Muscle of leg (tissue), 11 donors: ENCODE results near the gene NOP58. TPM values are rescaled to one million over a fixed set of nuclear protein-coding genes. Genes with fewer than 3 reads are reported as not detected.

Experiments used
- DNase-seq: peaks from one replicate; pipeline ENCODE4 v3.0.0; 2013
- H3K27ac ChIP-seq: one replicate; pipeline ENCODE4 v1.5.1; 2013; ENCODE audit warnings: mild to moderate bottlenecking, low read length, control low read depth
- H3K27me3 ChIP-seq: one replicate; pipeline ENCODE4 v1.6.1; 2013; ENCODE audit warnings: low read length; ENCODE audit not compliant: control insufficient read depth, insufficient read depth
- H3K36me3 ChIP-seq: one replicate; pipeline ENCODE4 v1.6.1; 2013; ENCODE audit warnings: low read length; ENCODE audit not compliant: control insufficient read depth, insufficient read depth
- H3K4me1 ChIP-seq: one replicate; pipeline ENCODE4 v1.6.1; 2013; ENCODE audit warnings: low read length; ENCODE audit not compliant: control insufficient read depth, insufficient read depth
- H3K4me3 ChIP-seq: one replicate; pipeline ENCODE4 v1.5.1; 2013; ENCODE audit warnings: low read length, control low read depth
- H3K9me3 ChIP-seq: replicated peaks from 2 replicates; pipeline ENCODE4 v1.6.1; 2013; ENCODE audit warnings: low read depth, low read length; ENCODE audit not compliant: control insufficient read depth
- WGBS: methylation state at CpG from one replicate; pipeline ENCODE4 v1.1.5; 2013; ENCODE audit warnings: missing lambda C conversion rate; ENCODE audit not compliant: insufficient coverage; 5-methylcytosine and 5-hydroxymethylcytosine counted together
- polyA plus RNA-seq, 8 donors: library from polyadenylated mRNA; unstranded; fragments of 120-200 nt; gene quantifications; one replicate each; pipeline versions ENCODE4 v1.2.1 to v1.2.3, GENCODE V29; 2013; ENCODE audit warnings: inconsistent platforms in 1 of 8, low replicate concordance in 1 of 8; ENCODE audit not compliant: insufficient read length in 8 of 8, insufficient read depth in 1 of 8
- total RNA-seq: library from RNA; stranded (reverse); fragments of 120-200 nt; gene quantifications from one replicate; pipeline ENCODE4 v1.2.4, GENCODE V29; 2013

Gene NOP58
- total and polyA plus RNA-seq, 9 donors, result 56.6 to 72.3 (median 64.2) TPM

DNA sequence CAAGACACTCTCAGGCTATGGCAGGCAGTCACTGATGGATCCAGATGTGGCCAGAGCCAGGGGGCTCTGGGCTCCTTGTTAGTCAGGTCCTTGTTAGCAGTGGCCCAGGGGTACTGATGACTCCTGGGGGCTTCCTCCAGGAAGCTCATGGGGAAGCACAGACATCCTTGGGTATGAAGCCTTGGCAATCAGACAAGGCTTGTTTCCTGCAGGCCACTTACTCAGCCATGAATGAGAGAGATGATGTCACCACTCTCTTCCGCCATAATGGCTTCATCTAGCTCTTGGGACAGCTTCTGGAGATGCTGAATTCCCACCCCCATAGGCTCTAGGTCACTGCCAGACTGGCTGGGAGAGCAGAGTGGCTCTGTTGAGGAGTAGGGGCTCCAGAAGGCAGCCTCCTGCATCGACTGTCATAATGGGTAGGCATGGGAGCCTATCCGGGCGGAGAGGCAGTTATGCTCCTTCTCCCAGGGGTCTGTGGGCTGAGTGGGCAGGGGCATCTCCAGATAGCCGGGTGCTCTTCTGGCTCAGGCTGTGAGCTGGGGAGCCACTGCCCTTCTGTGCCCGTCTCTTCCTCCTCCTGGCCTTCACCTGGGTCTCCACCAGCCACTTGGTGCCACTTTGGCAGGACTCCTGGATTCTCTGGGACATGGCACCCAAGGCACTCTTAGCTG is 70.4 kb downstream of the NOP58 start:
- Histone ChIP-seq H3K36me3 (no peaks in the 10 kb centered on the region), H3K4me3 (no peak overlapping the region), H3K9me3 (no peaks in the 10 kb centered on the region), H3K4me1 (peaks cover 2% of the 10 kb centered on the region), H3K27ac (no peak overlapping the region), H3K27me3 (no peaks in the 10 kb centered on the region)
- 78% methylated on average over 4 of the region's 6 CpGs for WGBS
- peak; percentile 21 for DNase-seq

DNA sequence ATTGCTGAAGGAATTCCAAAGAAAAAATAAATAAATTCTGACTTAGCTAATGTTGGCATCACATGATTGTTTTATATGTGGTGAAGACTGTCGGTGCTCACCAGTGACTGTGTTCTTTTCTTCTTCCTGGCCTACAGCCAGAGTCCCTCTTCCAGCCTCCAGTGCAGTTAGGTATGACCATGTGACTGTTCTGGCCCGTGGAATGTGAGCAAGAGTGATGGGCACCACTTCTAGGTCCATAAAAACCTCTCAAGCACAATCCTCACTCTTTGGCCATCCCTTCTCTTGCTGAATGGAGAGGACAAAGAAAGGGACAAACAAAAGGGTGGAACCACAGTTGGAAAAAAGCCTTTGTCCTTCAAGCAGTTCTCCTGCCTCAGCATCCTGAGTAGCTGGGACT is 71.6 kb downstream of the NOP58 start:
- peaks cover 2% of the 10 kb centered on the region for H3K4me1 ChIP-seq
- no peaks in the 10 kb centered on the region for H3K27me3 ChIP-seq
- DNase-seq, result no peak
- no peaks in the 10 kb centered on the region for H3K9me3 ChIP-seq
- 0% methylated on average over 1 of the region's 2 CpGs for WGBS
- H3K36me3 ChIP-seq, result no peaks in the 10 kb centered on the region
- H3K27ac ChIP-seq, result no peak overlapping the region
- no peak overlapping the region for H3K4me3 ChIP-seq

DNA sequence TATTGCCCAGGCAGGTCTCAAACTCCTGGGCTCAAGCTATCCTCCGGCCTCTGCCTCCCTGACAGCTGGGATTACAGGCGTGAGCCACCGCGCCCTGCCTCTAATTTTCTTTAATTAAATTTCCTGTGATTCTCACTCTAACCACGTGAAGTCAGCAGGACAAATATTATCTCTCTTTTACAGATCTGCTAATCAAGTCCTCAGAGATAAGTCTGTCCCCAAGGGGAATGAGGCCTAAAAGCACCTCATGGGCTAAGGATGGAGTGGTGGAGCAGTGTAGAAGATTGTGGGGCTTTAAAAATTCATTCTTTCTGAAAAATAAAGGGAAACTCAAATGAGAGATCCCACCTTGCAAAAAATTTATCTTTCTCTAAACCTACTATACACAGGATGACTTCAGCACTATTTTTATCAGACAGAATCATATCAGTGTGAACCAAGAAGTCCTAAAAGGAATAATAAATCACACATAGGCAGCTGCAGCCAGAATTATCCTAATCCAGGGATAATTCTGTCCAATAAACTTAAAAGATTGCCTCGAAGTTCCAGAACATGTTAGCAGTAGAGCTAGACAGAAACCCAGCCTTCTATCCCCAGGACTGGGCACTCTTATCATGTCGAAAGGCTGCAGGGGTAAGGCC is 72.3 kb downstream of the NOP58 start:
- no peak for DNase-seq
- Histone ChIP-seq H3K4me3 (no peak overlapping the region), H3K36me3 (no peaks in the 10 kb centered on the region), H3K9me3 (no peaks in the 10 kb centered on the region), H3K4me1 (peaks cover 2% of the 10 kb centered on the region), H3K27me3 (no peaks in the 10 kb centered on the region), H3K27ac (no peak overlapping the region)
- WGBS, result 66% methylated on average over 4 of the region's 7 CpGs

DNA sequence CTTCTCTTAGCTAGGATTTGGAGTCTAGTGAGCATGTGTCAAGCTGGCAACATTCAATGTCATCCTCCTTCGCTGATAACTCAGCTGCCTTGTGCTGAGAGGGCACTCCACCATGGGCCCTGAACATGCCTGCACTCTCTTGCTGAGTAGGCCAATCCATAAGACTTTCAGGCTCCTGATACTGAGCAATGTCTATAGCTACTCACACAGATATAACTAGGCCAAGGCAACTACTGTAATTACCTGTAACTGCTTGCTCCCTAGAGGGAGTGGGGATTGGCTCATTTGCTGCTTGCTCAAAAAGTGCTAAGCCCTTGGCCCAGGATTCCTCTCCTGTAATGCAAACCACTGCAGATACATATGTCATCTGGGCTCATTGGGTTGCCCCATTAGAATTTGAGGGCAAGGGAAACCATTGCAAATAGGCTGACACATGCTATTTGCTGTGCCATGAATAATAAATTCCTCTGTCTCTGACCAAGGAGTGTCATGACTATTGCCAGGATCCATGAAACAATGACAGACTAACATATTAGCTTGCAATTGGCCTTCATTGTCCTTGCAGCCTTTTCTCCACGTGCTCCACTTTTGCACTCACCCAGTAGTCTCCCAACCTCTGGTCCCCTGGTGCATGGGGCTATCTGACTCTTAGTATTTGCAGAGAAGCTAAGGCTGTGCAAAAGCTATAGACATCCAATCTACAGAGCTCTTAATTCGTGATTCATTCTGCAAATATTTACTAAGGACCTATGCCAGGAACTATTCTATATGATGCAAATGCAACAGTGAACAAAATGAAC is 73.7 kb downstream of the NOP58 start:
- Histone ChIP-seq H3K27ac (no peak overlapping the region), H3K27me3 (no peaks in the 10 kb centered on the region), H3K4me1 (peaks cover 2% of the 10 kb centered on the region), H3K36me3 (no peaks in the 10 kb centered on the region), H3K4me3 (no peak overlapping the region), H3K9me3 (no peaks in the 10 kb centered on the region)
- 100% methylated on average over 1 of the region's 3 CpGs for WGBS
- DNase-seq, result no peak

DNA sequence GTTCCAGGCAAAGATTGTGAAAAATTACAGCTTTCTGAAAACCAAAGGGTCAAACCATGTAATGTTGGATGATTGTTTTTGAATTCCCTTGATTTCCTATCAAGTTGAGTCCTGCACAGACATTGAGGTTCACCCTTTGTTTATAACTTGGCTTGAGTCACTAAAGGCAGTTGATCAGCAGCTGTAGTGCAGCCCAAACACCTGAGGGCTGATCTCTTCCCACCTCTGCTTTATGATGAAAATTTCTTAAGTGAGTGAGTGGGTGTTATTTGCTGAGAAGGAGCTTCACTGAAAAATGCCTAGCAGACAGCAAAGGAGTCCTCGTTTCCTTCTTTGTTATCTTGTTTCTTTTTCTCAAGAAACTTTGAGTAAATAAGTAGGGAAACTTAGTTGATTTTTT is 78.6 kb downstream of the NOP58 start:
- WGBS, result no CpG with 5 or more reads among the region's 1 CpG
- no peaks in the 10 kb centered on the region for H3K36me3 ChIP-seq
- no peaks in the 10 kb centered on the region for H3K4me1 ChIP-seq

DNA sequence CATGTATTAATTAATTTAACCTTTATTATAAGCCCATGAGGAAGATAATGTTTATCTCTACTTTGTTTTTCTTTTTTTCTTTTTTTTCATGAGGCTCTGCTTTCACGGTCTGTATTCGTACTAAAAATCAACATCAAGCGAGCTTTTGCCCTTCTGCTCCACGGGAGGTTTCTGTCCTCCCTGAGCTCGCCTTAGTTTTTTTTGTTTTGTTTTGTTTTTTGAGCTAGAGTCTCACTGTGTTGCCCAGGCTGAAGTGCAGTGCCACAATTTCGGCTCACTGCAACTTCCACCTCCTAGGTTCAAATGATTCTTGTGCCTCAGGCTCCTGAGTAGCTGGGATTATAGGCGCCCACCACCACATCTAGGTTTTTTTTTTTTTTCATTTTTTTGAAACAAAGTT is 80.6 kb downstream of the NOP58 start:
- WGBS, result no CpG with 5 or more reads among the region's 7 CpGs
- Histone ChIP-seq H3K36me3 (no peaks in the 10 kb centered on the region), H3K4me3 (no peak overlapping the region), H3K27me3 (no peaks in the 10 kb centered on the region), H3K27ac (no peak overlapping the region), H3K9me3 (no peaks in the 10 kb centered on the region), H3K4me1 (no peaks in the 10 kb centered on the region)
- no peak for DNase-seq

More for the DNA sequence above, 78.6 kb downstream of the NOP58 start:
- H3K9me3 ChIP-seq, result no peaks in the 10 kb centered on the region
- H3K27me3 ChIP-seq, result no peaks in the 10 kb centered on the region
- no peak for DNase-seq
- no peak overlapping the region for H3K27ac ChIP-seq
- H3K4me3 ChIP-seq, result no peak overlapping the region

Other genes with a start within 250 kb of the NOP58 start
- gene FZD7, start 231.9 kb upstream of the NOP58 start, total RNA-seq, result 22.4 TPM
- 10 to 100 TPM; 23.3 to 37.3 (median 29.0) TPM for gene FZD7, start 231.9 kb upstream of the NOP58 start, polyA plus RNA-seq
- 0.31 TPM for gene KIAA2012, start 192.5 kb upstream of the NOP58 start, total RNA-seq
- under 1 TPM; 0.14 to 0.75 (median 0.22) TPM for gene KIAA2012, start 192.5 kb upstream of the NOP58 start, polyA plus RNA-seq
- gene SUMO1, start 27.2 kb upstream of the NOP58 start, total RNA-seq, result 91.2 TPM
- 100 to 1,000 TPM in 4 of 8 donors, 10 to 100 TPM in 4; 92.4 to 125 (median 103) TPM for gene SUMO1, start 27.2 kb upstream of the NOP58 start, polyA plus RNA-seq
- gene BMPR2, start 110.6 kb downstream of the NOP58 start, total RNA-seq, result 23.4 TPM
- 10 to 100 TPM; 18.9 to 48.6 (median 34.9) TPM for gene BMPR2, start 110.6 kb downstream of the NOP58 start, polyA plus RNA-seq